Uterus (tissue), 2 donors: ENCODE results near the gene C19orf73.

Source experiments
- POLR2A ChIP-seq, 2 donors: fragments of 450-650 bp; IDR thresholded peaks; one replicate each; pipeline ENCODE4 v1.6.1; 2016; ENCODE audit warnings: antibody characterized with exemption in 2 of 2, mild to moderate bottlenecking in 1 of 2, moderate library complexity in 1 of 2
- TF ChIP-seq, protein P1 (sequence below), 4 experiments: fragments of 200-600 bp in 2 of 4; fragments of 450-650 bp in 2 of 4; sonication (generic) in 2 of 4; IDR thresholded peaks; one replicate each; pipeline ENCODE4 v1.5.1; 2016 to 2019; ENCODE audit warnings: antibody characterized with exemption in 4 of 4, mild to moderate bottlenecking in 2 of 4, moderate library complexity in 1 of 4

- TF ChIP-seq, protein P1, sequence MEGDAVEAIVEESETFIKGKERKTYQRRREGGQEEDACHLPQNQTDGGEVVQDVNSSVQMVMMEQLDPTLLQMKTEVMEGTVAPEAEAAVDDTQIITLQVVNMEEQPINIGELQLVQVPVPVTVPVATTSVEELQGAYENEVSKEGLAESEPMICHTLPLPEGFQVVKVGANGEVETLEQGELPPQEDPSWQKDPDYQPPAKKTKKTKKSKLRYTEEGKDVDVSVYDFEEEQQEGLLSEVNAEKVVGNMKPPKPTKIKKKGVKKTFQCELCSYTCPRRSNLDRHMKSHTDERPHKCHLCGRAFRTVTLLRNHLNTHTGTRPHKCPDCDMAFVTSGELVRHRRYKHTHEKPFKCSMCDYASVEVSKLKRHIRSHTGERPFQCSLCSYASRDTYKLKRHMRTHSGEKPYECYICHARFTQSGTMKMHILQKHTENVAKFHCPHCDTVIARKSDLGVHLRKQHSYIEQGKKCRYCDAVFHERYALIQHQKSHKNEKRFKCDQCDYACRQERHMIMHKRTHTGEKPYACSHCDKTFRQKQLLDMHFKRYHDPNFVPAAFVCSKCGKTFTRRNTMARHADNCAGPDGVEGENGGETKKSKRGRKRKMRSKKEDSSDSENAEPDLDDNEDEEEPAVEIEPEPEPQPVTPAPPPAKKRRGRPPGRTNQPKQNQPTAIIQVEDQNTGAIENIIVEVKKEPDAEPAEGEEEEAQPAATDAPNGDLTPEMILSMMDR (IDR thresholded peaks at IDR 0.05) = no peak
- no peak for TF ChIP-seq POLR2A (IDR thresholded peaks at IDR 0.05)
Measured at GRCh38 chr19:49133621-49134454, 14.9 kb upstream of the C19orf73 start.
